T-cell (primary cell): ENCODE data around the gene PHETA2. TPM values are rescaled to one million over a fixed set of nuclear protein-coding genes. Genes with fewer than 3 reads are reported as not detected.
"Not testable (repeated sequence)": the region's sequence is repeated elsewhere in the genome, so short reads cannot be mapped to it uniquely, and the experiment has no call there.

Experiments used
- ATAC-seq, 4 experiments: fragments of 200-7000 bp in 3 of 4; fragments of 150-1000 bp in 1 of 4; cut with Tn5 transposase; replicated peaks in 1 of 4; 1 replicate in 3 of 4; 2 replicates in 1 of 4; pipeline ENCODE4 v1.10.0; 2021; ENCODE audit warnings: moderate library complexity in 3 of 4, mild to moderate bottlenecking in 2 of 4, moderate number of reproducible peaks in 1 of 4
- CTCF ChIA-PET, 2 donors: fragments of 300-600 bp; sonication (Branson Sonifier 250); formaldehyde crosslinking; loops; one replicate each; lab custom pipeline; 2022; ENCODE audit warnings: antibody characterized with exemption in 2 of 2; lab: Charles Lee
- POLR2A ChIA-PET, 2 donors: fragments of 300-600 bp; sonication (Branson Sonifier 250); formaldehyde crosslinking; loops; one replicate each; lab custom pipeline; 2022; ENCODE audit warnings: antibody characterized with exemption in 2 of 2; lab: Charles Lee
- DNase-seq, 35 experiments: peaks; one replicate each; pipeline versions ENCODE4 v3.0.0 to v3.0.0-alpha.2; 2013 to 2023
- H3K27ac ChIP-seq: one replicate; pipeline ENCODE4 v1.5.1; 2013; ENCODE audit warnings: low read length
- H3K27me3 ChIP-seq, 2 experiments: replicated peaks in 1 of 2; 1 replicate in 1 of 2; 2 replicates in 1 of 2; pipeline versions ENCODE4 v1.6.1 to v1.7.0; 2013; ENCODE audit warnings: low read length in 1 of 2, mixed read lengths in 1 of 2; ENCODE audit not compliant: control insufficient read depth in 2 of 2, insufficient read depth in 2 of 2; ENCODE audit errors: extremely low read depth in 1 of 2
- H3K36me3 ChIP-seq, 2 donors: 1 replicate in 1 of 2; 2 replicates in 1 of 2; pipeline versions ENCODE4 v1.6.1 to v1.7.0; 2013; ENCODE audit warnings: low read length in 1 of 2; ENCODE audit not compliant: control insufficient read depth in 2 of 2, insufficient read depth in 1 of 2; ENCODE audit errors: extremely low read depth in 1 of 2
- H3K4me1 ChIP-seq, 2 experiments: 1 replicate in 1 of 2; 2 replicates in 1 of 2; pipeline versions ENCODE4 v1.6.1 to v1.7.0; 2013; ENCODE audit warnings: low read length in 2 of 2, mixed read lengths in 1 of 2; ENCODE audit not compliant: insufficient read depth in 2 of 2, control insufficient read depth in 1 of 2; ENCODE audit errors: extremely low read depth in 1 of 2
- H3K4me3 ChIP-seq, 2 donors: 1 replicate in 1 of 2; 2 replicates in 1 of 2; pipeline versions ENCODE4 v1.5.1 to v1.7.0; 2013; ENCODE audit warnings: mild to moderate bottlenecking in 2 of 2, low read length in 1 of 2, moderate library complexity in 1 of 2; ENCODE audit not compliant: control insufficient read depth in 1 of 2; ENCODE audit errors: extremely low read depth in 1 of 2
- H3K9me3 ChIP-seq: 2 replicates; pipeline ENCODE4 v1.7.0; 2013
- H3K27ac Mint-ChIP-seq, 2 donors: one replicate each; pipeline ENCODE4 v1.8.0; 2020 to 2021; ENCODE audit warnings: mild to moderate bottlenecking in 2 of 2, mixed read lengths in 2 of 2
- H3K27me3 Mint-ChIP-seq, 2 donors: one replicate each; pipeline ENCODE4 v1.8.0; 2021 to 2022; ENCODE audit warnings: mixed read lengths in 2 of 2
- H3K36me3 Mint-ChIP-seq: one replicate; pipeline ENCODE4 v1.8.0; 2021; ENCODE audit warnings: mixed read lengths
- H3K4me1 Mint-ChIP-seq, 3 donors: one replicate each; pipeline ENCODE4 v1.8.0; 2020 to 2022; ENCODE audit warnings: mixed read lengths in 3 of 3, mild to moderate bottlenecking in 1 of 3
- H3K4me3 Mint-ChIP-seq, 3 donors: one replicate each; pipeline ENCODE4 v1.8.0; 2020 to 2022; ENCODE audit warnings: mild to moderate bottlenecking in 3 of 3, mixed read lengths in 3 of 3, moderate library complexity in 3 of 3
- H3K9me3 Mint-ChIP-seq, 3 donors: one replicate each; pipeline ENCODE4 v1.8.0; 2020 to 2022; ENCODE audit warnings: mixed read lengths in 3 of 3
- WGBS: methylation state at CpG from one replicate; pipeline ENCODE4 v1.1.5; 2013; ENCODE audit warnings: missing lambda C conversion rate; ENCODE audit not compliant: insufficient coverage; 5-methylcytosine and 5-hydroxymethylcytosine counted together
- total RNA-seq, 35 experiments: library from RNA in 6 of 35; stranded (reverse) in 6 of 35; fragments of 120-200 nt in 1 of 35; gene quantifications; one replicate each; pipeline versions ENCODE4 v1.2.1 to v1.2.4 and lab custom pipeline; 2013 to 2026

PHETA2 gene
- total RNA-seq, 5 donors from 2014 or later (not counting 1 experiment from before 2014, with no cell fraction given), result 0.83 to 2.0 (median 1.5) TPM

DNA sequence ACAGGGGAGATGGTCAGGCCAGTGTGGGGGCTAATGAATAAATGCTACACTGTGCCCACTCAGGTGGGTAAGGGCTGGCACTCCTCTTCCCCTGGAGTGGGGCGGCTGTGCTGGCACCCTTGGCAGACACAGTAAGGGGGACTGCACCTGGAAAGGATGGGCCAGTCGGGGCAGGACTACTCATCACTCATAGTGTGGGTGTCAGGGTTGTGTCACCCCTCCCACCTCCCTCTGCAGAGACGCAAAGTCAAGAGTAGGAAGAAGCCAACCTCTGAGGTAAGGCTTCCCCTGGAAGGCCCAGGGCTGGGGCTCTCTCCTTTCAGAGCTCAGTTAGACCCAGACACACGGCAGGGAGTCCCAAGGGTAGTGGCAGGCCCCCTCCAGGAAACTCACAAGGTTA is 49.5 kb downstream of the PHETA2 start:
- H3K9me3 ChIP-seq, ATAC-seq, CTCF ChIA-PET, H3K36me3 ChIP-seq, DNase-seq, POLR2A ChIA-PET, H3K27me3 Mint-ChIP-seq, H3K9me3 Mint-ChIP-seq, H3K4me3 ChIP-seq, H3K4me3 Mint-ChIP-seq, H3K27ac Mint-ChIP-seq, H3K27ac ChIP-seq, H3K36me3 Mint-ChIP-seq, H3K27me3 ChIP-seq: not testable (repeated sequence)
- no CpG with 5 or more reads among the region's 4 CpGs for WGBS
- peaks cover 34 to 39% (median 39%) of the 10 kb centered on the region in 3 donors for H3K4me1 Mint-ChIP-seq
- H3K4me1 ChIP-seq, result peaks cover 23 to 28% of the 10 kb centered on the region in 2 experiments

GRCh38 chr22:42127606-42128005 is 53.6 kb downstream of the PHETA2 start:
- CTCF ChIA-PET, result no interaction called here
- H3K9me3 Mint-ChIP-seq, result no peaks in the 10 kb centered on the region

DNA sequence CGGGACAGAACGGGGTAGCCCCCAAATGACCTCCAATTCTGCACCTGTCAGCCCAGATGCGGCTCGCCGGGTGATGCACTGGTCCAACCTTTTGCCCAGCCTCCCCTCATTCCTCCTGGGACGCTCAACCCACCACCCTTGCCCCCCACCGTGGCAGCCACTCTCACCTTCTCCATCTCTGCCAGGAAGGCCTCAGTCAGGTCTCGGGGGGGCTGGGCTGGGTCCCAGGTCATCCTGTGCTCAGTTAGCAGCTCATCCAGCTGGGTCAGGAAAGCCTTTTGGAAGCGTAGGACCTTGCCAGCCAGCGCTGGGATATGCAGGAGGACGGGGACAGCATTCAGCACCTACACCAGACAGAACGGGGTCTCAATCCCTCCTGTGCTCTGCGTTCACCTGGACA is 54.0 kb downstream of the PHETA2 start:
- POLR2A ChIA-PET, H3K4me3 Mint-ChIP-seq, ATAC-seq, H3K27ac Mint-ChIP-seq, H3K4me1 ChIP-seq, H3K27me3 Mint-ChIP-seq, H3K4me3 ChIP-seq, CTCF ChIA-PET, H3K4me1 Mint-ChIP-seq, DNase-seq, H3K9me3 Mint-ChIP-seq, H3K36me3 Mint-ChIP-seq, H3K9me3 ChIP-seq, H3K27ac ChIP-seq, H3K36me3 ChIP-seq, H3K27me3 ChIP-seq: not testable (repeated sequence)
- WGBS, result 92% methylated on average over 8 of the region's 13 CpGs

More at GRCh38 chr22:42127606-42128005, 53.6 kb downstream of the PHETA2 start:
- Histone ChIP-seq H3K4me1 (no peaks in the 10 kb centered on the region), H3K9me3 (no peaks in the 10 kb centered on the region), H3K4me3 (no peak overlapping the region), H3K27me3 (no peaks in the 10 kb centered on the region), H3K36me3 (no peaks in the 10 kb centered on the region), H3K27ac (no peak overlapping the region)
- DNase-seq (no peak), ATAC-seq (no peak)
- H3K27me3 Mint-ChIP-seq, result no peaks in the 10 kb centered on the region
- H3K27ac Mint-ChIP-seq, result no peak overlapping the region
- H3K4me3 Mint-ChIP-seq, result no peak overlapping the region
- POLR2A ChIA-PET, result no interaction called here
- 95% methylated on average over 16 of the region's 16 CpGs for WGBS
- H3K36me3 Mint-ChIP-seq, result no peaks in the 10 kb centered on the region
- peaks cover 0 to 4% (median 0%) of the 10 kb centered on the region in 3 donors for H3K4me1 Mint-ChIP-seq

Other genes starting within 250 kb of the PHETA2 start
- gene SREBF2, start 241.1 kb upstream of the PHETA2 start, total RNA-seq, result 100 to 1,000 TPM in 3 of 5 donors, 10 to 100 TPM in 2; 71.9 to 128 (median 112) TPM
- gene SHISA8, start 159.2 kb upstream of the PHETA2 start, total RNA-seq, result 1 to 10 TPM in 1 of 5 donors, under 1 TPM in 3, not detected in 1; 0.56 to 1.2 (median 0.75) TPM
- 10 to 100 TPM; 11.4 to 22.5 (median 15.4) TPM for gene TNFRSF13C, start 147.4 kb upstream of the PHETA2 start, total RNA-seq
- 10 to 100 TPM in 2 of 5 donors, 1 to 10 TPM in 3; 5.1 to 16.7 (median 7.9) TPM for gene CENPM, start 127.1 kb upstream of the PHETA2 start, total RNA-seq
- gene SEPTIN3, start 104.8 kb upstream of the PHETA2 start, total RNA-seq, result under 1 TPM; 0.10 to 0.30 (median 0.23) TPM
- gene WBP2NL, start 75.5 kb upstream of the PHETA2 start, total RNA-seq, result 1 to 10 TPM; 1.5 to 2.8 (median 2.2) TPM
- 10 to 100 TPM in 3 of 5 donors, 1 to 10 TPM in 2; 6.9 to 14.3 (median 11.6) TPM for gene NAGA, start 3.4 kb upstream of the PHETA2 start, total RNA-seq
- gene SMDT1, start 5.5 kb downstream of the PHETA2 start, total RNA-seq, result 100 to 1,000 TPM; 101 to 176 (median 114) TPM
- 10 to 100 TPM; 36.6 to 52.3 (median 39.6) TPM for gene NDUFA6, start 16.5 kb downstream of the PHETA2 start, total RNA-seq
- gene CYP2D6, start 56.6 kb downstream of the PHETA2 start, total RNA-seq, result 1 to 10 TPM; 4.5 to 9.8 (median 8.6) TPM
- gene TCF20, start 196.4 kb downstream of the PHETA2 start, total RNA-seq, result 10 to 100 TPM; 84.2 to 98.8 (median 88.5) TPM